Measurements from ENCODE around the gene TM4SF18.
A peak's percentile ranks its signal among the peaks of the same experiment; 100 is the strongest.
"Not testable (repeated sequence)": the region's sequence is repeated elsewhere in the genome, so short reads cannot be mapped to it uniquely, and the experiment has no call there.

TM4SF18 gene

GRCh38 chr3:149368201-149368673 is 34.8 kb upstream of the TM4SF18 start:
- no peak for DNase-seq

GRCh38 chr3:149366941-149367840 is 33.8 kb upstream of the TM4SF18 start:
- peak; percentile 60 for DNase-seq

- DNase-seq: no peak
Measured at GRCh38 chr3:149366031-149366430, 32.6 kb upstream of the TM4SF18 start.

- DNase-seq: no peak
Measured at GRCh38 chr3:149364624-149365023, 31.2 kb upstream of the TM4SF18 start.

GRCh38 chr3:149363053-149363452 is 29.6 kb upstream of the TM4SF18 start:
- DNase-seq: peak; percentile 54

GRCh38 chr3:149362366-149362765 is 28.9 kb upstream of the TM4SF18 start:
- no peak for DNase-seq

- DNase-seq: peak; percentile 42
Measured at GRCh38 chr3:149356630-149357029, 23.2 kb upstream of the TM4SF18 start.

GRCh38 chr3:149356044-149356592 is 22.7 kb upstream of the TM4SF18 start:
- DNase-seq: no peak

GRCh38 chr3:149353581-149354184 is 20.2 kb upstream of the TM4SF18 start:
- DNase-seq: no peak

- DNase-seq: peak; percentile 73
Measured at GRCh38 chr3:149352556-149352955, 19.1 kb upstream of the TM4SF18 start.

- no peak for DNase-seq
Measured at GRCh38 chr3:149343951-149344350, 10.5 kb upstream of the TM4SF18 start.

- peak; percentile 82 for DNase-seq
Measured at GRCh38 chr3:149342413-149343380, 9.3 kb upstream of the TM4SF18 start.

- peak; percentile 51 for DNase-seq
Measured at GRCh38 chr3:149340310-149340933, 7.0 kb upstream of the TM4SF18 start.

GRCh38 chr3:149339931-149340309 is 6.5 kb upstream of the TM4SF18 start:
- peak; percentile 99 for DNase-seq

GRCh38 chr3:149337486-149337885 is 4.0 kb upstream of the TM4SF18 start:
- not testable (repeated sequence) for DNase-seq

GRCh38 chr3:149336925-149337324 is 3.5 kb upstream of the TM4SF18 start:
- no peak for DNase-seq

- DNase-seq: no peak
Measured at GRCh38 chr3:149332771-149333170, 665 bp downstream of the TM4SF18 start.

GRCh38 chr3:149332227-149332765 is 1.1 kb downstream of the TM4SF18 start:
- DNase-seq: no peak

GRCh38 chr3:149331396-149331795 is 2.0 kb downstream of the TM4SF18 start:
- DNase-seq: no peak

- DNase-seq: peak; percentile 47
Measured at GRCh38 chr3:149330609-149331331, 2.7 kb downstream of the TM4SF18 start.

GRCh38 chr3:149327156-149327555 is 6.3 kb downstream of the TM4SF18 start:
- no peak for DNase-seq
